HCT116 (cell line): ENCODE data around the gene GLUD1.
"Not testable (repeated sequence)": the region's sequence is repeated elsewhere in the genome, so short reads cannot be mapped to it uniquely, and the experiment has no call there.

Experiments
- CTCF ChIP-seq, 3 experiments: fragments of 200-600 bp in 1 of 3; sonication (generic) in 1 of 3; IDR thresholded peaks in 2 of 3; conservative IDR thresholded peaks in 1 of 3; 2 replicates each; pipeline ENCODE4 v1.5.1; 2012 to 2017; ENCODE audit warnings: low read depth in 2 of 3, low read length in 2 of 3, antibody characterized with exemption in 1 of 3, borderline replicate concordance in 1 of 3, control low read depth in 1 of 3, mild to moderate bottlenecking in 1 of 3, mixed read lengths in 1 of 3, mixed run types in 1 of 3, moderate library complexity in 1 of 3; ENCODE audit not compliant: insufficient read depth in 1 of 3
- EGR1 ChIP-seq: IDR thresholded peaks from 2 replicates; pipeline ENCODE4 v1.6.1; 2012; ENCODE audit warnings: low read depth
- EZH2phosphoT487 ChIP-seq: fragments of 200-600 bp; IDR thresholded peaks from 2 replicates; pipeline ENCODE4 v1.6.1; 2018; ENCODE audit warnings: antibody characterized with exemption, borderline replicate concordance
- POLR2A ChIP-seq: IDR thresholded peaks from 2 replicates; pipeline ENCODE4 v1.7.0; 2011; ENCODE audit warnings: borderline replicate concordance; ENCODE audit not compliant: insufficient read depth, insufficient read length; ENCODE audit errors: extremely low read depth
- POLR2AphosphoS5 ChIP-seq: IDR thresholded peaks from 2 replicates; pipeline ENCODE4 v1.6.1; 2011; ENCODE audit warnings: mild to moderate bottlenecking, low read depth, low read length, moderate library complexity
- RAD21 ChIP-seq: IDR thresholded peaks from 2 replicates; pipeline ENCODE4 v1.6.1; 2012; ENCODE audit warnings: low read depth, mild to moderate bottlenecking
- REST ChIP-seq: IDR thresholded peaks from 2 replicates; pipeline ENCODE4 v1.6.1; 2012; ENCODE audit warnings: low read depth
- ZBTB33 ChIP-seq: IDR thresholded peaks from 2 replicates; pipeline ENCODE4 v1.6.1; 2011; ENCODE audit warnings: mild to moderate bottlenecking, low read length, moderate library complexity; ENCODE audit not compliant: insufficient replicate concordance; ENCODE audit errors: extremely low read depth

GRCh38 chr10:87080621-87081020 lies 14.0 kb downstream of the GLUD1 start:
- not testable (repeated sequence) for TF ChIP-seq POLR2A; REST; CTCF (IDR thresholded peaks at IDR 0.05 in 2 of 3, conservative IDR thresholded peaks at IDR 0.05 in 1 of 3; ENCODE audit: borderline replicate concordance in 1 of 3, insufficient read depth in 1 of 3, low read depth in 2 of 3, low read length in 2 of 3); POLR2AphosphoS5; EZH2phosphoT487; RAD21; ZBTB33; EGR1
